Measurements from ENCODE around the gene JADE3.

- TF ChIP-seq EZH2 (IDR thresholded peaks at IDR 0.05; ENCODE audit: insufficient read depth, poor library complexity, severe bottlenecking): no peak
- TF ChIP-seq EZH2phosphoT487 (IDR thresholded peaks at IDR 0.05; ENCODE audit: insufficient read depth, low read depth): no peak
These were observed 81.9 kb downstream of the JADE3 start for GRCh38 chrX:46994096-46994495.

All from GM23248 (cell line).